ENCODE measurements around the gene ITGAE. TPM values are rescaled to one million over a fixed set of nuclear protein-coding genes. Genes with fewer than 3 reads are reported as not detected.

ITGAE gene
- total RNA-seq, 1 donor from 2014 or later = 24.5 TPM

DNA sequence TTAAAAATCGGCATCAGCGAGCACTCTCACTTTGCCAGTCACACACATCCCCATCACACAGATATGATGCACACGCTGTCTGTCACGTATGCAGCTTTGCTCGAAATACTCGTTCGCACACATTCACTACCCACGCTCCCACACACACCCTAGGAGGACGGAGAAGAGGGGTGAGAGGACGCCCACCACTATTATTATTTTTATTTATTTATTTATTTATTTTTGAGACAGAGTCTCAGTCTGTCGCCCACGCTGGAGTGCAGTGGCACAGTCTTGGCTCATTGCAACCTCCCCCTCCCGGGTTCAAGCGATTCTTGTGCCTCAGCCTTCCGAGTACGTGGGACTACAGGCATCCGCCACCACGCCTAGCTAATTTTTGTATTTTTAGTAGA, 46.9 kb downstream of the ITGAE start:
- TF ChIP-seq, protein P1, sequence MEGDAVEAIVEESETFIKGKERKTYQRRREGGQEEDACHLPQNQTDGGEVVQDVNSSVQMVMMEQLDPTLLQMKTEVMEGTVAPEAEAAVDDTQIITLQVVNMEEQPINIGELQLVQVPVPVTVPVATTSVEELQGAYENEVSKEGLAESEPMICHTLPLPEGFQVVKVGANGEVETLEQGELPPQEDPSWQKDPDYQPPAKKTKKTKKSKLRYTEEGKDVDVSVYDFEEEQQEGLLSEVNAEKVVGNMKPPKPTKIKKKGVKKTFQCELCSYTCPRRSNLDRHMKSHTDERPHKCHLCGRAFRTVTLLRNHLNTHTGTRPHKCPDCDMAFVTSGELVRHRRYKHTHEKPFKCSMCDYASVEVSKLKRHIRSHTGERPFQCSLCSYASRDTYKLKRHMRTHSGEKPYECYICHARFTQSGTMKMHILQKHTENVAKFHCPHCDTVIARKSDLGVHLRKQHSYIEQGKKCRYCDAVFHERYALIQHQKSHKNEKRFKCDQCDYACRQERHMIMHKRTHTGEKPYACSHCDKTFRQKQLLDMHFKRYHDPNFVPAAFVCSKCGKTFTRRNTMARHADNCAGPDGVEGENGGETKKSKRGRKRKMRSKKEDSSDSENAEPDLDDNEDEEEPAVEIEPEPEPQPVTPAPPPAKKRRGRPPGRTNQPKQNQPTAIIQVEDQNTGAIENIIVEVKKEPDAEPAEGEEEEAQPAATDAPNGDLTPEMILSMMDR (IDR thresholded peaks at IDR 0.05) = no peak
- H3K27ac Mint-ChIP-seq (ENCODE audit: unreplicated experiment) = no peak overlapping the region
- no peaks in the 10 kb centered on the region for H3K36me3 Mint-ChIP-seq (ENCODE audit: unreplicated experiment)
- DNase-seq (ENCODE audit: extremely low spot score, unreplicated experiment) = no peak
- no peaks in the 10 kb centered on the region for H3K9me3 Mint-ChIP-seq (ENCODE audit: unreplicated experiment)
- peaks cover 8% of the 10 kb centered on the region for H3K27me3 Mint-ChIP-seq (ENCODE audit: unreplicated experiment)
- no peaks in the 10 kb centered on the region for H3K4me1 Mint-ChIP-seq (ENCODE audit: unreplicated experiment)
- H3K4me3 Mint-ChIP-seq (ENCODE audit: unreplicated experiment) = no peak overlapping the region

DNA sequence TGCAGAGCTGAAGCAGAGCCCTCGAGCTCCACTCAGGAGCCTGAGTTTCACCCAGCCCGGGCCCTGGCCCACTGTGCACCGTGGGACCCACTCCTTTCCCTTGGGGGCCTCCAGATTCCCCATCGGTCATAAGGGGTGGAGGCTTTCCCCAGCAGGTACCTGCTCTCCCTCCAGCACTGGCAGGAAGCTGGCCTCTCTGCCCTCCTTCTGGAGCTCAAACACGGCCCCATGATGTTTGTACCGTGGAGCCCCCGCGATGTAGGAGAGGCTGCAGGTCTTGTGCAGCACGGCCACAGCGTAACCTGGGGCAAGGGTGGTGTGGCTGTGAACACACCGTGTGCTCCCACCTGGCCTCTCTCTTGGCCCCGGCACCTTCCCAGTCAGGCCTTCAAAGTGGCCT, 47.4 kb downstream of the ITGAE start:
- TF ChIP-seq, protein P1 (IDR thresholded peaks at IDR 0.05) = no peak
- no peaks in the 10 kb centered on the region for H3K4me1 Mint-ChIP-seq (ENCODE audit: unreplicated experiment)
- H3K27ac Mint-ChIP-seq (ENCODE audit: unreplicated experiment) = no peak overlapping the region
- H3K4me3 Mint-ChIP-seq (ENCODE audit: unreplicated experiment) = no peak overlapping the region
- no peak for DNase-seq (ENCODE audit: extremely low spot score, unreplicated experiment)
- no peaks in the 10 kb centered on the region for H3K9me3 Mint-ChIP-seq (ENCODE audit: unreplicated experiment)
- no peaks in the 10 kb centered on the region for H3K36me3 Mint-ChIP-seq (ENCODE audit: unreplicated experiment)
- peaks cover 12% of the 10 kb centered on the region for H3K27me3 Mint-ChIP-seq (ENCODE audit: unreplicated experiment)

DNA sequence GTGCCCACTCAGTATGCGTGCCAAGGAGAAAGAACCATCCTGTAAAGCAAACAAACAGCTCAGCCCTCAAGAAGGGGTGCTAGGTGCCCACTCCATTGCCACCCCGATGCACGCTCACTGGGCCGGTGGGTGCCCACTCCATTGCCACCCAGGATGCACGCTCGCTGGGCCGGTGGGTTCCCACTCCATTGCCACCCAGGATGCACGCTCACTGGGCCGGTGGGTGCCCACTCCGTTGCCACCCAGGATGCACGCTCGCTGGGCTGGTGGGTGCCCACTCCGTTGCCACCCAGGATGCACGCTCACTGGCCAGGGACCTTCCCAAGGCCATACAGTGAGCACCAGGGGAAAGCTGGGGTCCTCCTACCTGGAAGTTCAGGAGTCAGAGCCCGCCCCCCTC, 49.2 kb downstream of the ITGAE start:
- Mint-ChIP-seq H3K9me3 (ENCODE audit: unreplicated experiment) (no peaks in the 10 kb centered on the region), H3K27me3 (ENCODE audit: unreplicated experiment) (peaks cover 17% of the 10 kb centered on the region)
- DNase-seq (ENCODE audit: extremely low spot score, unreplicated experiment) = no peak

DNA sequence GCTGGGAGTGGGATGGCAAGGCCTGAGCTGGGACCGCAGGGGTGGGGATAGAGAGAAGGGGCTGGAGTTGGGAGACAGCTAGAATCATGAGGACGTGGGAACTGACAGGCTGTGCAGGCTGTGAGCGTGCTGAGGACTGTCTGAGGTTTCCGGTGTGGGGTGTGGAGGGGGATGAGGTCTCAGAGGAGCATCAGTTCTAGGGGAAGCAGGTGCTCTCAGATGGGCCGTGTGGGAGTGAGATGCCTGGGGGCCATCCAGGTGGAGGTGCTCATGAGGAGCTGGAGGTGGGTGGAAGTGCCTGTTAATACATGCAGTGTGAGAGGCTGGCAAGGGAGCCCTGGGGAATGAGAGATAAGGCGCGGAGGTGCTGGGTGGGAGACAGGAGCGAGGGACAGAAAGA, 50.1 kb downstream of the ITGAE start:
- TF ChIP-seq, protein P1 (IDR thresholded peaks at IDR 0.05) = no peak
- no peak overlapping the region for H3K27ac Mint-ChIP-seq (ENCODE audit: unreplicated experiment)
- H3K27me3 Mint-ChIP-seq (ENCODE audit: unreplicated experiment) = peaks cover 20% of the 10 kb centered on the region
- no peaks in the 10 kb centered on the region for H3K36me3 Mint-ChIP-seq (ENCODE audit: unreplicated experiment)
- no peaks in the 10 kb centered on the region for H3K4me1 Mint-ChIP-seq (ENCODE audit: unreplicated experiment)
- DNase-seq (ENCODE audit: extremely low spot score, unreplicated experiment) = no peak
- H3K9me3 Mint-ChIP-seq (ENCODE audit: unreplicated experiment) = no peaks in the 10 kb centered on the region
- H3K4me3 Mint-ChIP-seq (ENCODE audit: unreplicated experiment) = no peak overlapping the region

More for the DNA sequence above, 49.2 kb downstream of the ITGAE start:
- TF ChIP-seq, protein P1 (IDR thresholded peaks at IDR 0.05) = no peak
- H3K27ac Mint-ChIP-seq (ENCODE audit: unreplicated experiment) = no peak overlapping the region
- no peak overlapping the region for H3K4me3 Mint-ChIP-seq (ENCODE audit: unreplicated experiment)
- no peaks in the 10 kb centered on the region for H3K4me1 Mint-ChIP-seq (ENCODE audit: unreplicated experiment)
- no peaks in the 10 kb centered on the region for H3K36me3 Mint-ChIP-seq (ENCODE audit: unreplicated experiment)

DNA sequence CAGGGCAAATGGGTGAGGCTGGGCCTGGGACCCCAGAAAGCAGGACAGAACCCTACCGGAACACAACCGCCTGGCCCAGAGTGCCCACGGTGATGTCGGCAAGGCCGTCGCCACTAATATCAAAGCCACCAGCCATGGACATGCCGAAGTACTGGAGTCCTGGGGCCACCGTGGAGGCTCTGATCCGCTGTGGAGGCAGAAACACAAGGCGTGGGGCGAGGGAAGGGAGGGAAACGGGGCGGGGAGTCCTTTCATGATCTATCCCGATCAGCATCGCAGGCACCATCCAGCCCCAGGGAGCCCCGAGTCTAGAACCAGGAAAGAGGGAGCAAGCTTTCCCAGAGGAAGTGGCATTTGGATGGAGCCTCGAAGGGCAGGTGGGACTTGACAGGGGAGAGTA, 50.7 kb downstream of the ITGAE start:
- Mint-ChIP-seq H3K27ac (ENCODE audit: unreplicated experiment) (no peak overlapping the region), H3K36me3 (ENCODE audit: unreplicated experiment) (no peaks in the 10 kb centered on the region), H3K4me3 (ENCODE audit: unreplicated experiment) (no peak overlapping the region), H3K9me3 (ENCODE audit: unreplicated experiment) (no peaks in the 10 kb centered on the region), H3K4me1 (ENCODE audit: unreplicated experiment) (no peaks in the 10 kb centered on the region), H3K27me3 (ENCODE audit: unreplicated experiment) (peaks cover 21% of the 10 kb centered on the region)
- TF ChIP-seq, protein P1 (IDR thresholded peaks at IDR 0.05) = no peak
- no peak for DNase-seq (ENCODE audit: extremely low spot score, unreplicated experiment)

Data from osteocyte (in vitro differentiated cells).